MM.1S (cell line): ENCODE results near the gene CLTA.
"Not testable (repeated sequence)": the region's sequence is repeated elsewhere in the genome, so short reads cannot be mapped to it uniquely, and the experiment has no call there.

Source experiments
- EZH2 ChIP-seq: fragments of 300-600 bp; sonication (generic); optimal IDR thresholded peaks from 2 replicates; pipeline ENCODE3; 2017; ENCODE audit warnings: low read depth, mild to moderate bottlenecking, antibody characterized with exemption, low read length, mixed read lengths
- EZH2phosphoT487 ChIP-seq: fragments of 300-600 bp; sonication (generic); IDR thresholded peaks from 2 replicates; pipeline ENCODE4 v1.6.1; 2018; ENCODE audit warnings: antibody characterized with exemption, low read length
- TF ChIP-seq, protein P1 (sequence below): fragments of 300-600 bp; sonication (generic); IDR thresholded peaks from 2 replicates; pipeline ENCODE4 v1.5.1; 2016; ENCODE audit warnings: antibody characterized with exemption, low read length, mixed read lengths

DNA sequence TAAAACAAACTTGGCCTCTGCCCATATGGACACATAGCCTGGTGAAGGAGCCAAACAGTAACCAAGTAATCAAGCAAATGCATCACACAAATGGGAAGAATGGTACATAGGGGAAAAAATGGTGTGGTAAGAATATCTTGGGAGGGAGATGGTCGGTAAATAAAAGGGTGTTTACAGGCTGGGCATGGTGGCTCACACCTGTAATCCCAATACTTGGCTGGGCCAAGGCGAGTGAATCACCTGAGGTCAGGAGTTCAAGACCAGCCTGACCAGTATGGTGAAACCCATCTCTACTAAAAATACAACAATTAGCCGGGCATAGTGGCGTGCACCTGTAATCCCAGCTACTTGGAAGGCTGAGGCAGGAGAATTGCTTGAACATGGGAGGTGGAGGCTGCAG lies 31.2 kb upstream of the CLTA start:
- TF ChIP-seq, protein P1, sequence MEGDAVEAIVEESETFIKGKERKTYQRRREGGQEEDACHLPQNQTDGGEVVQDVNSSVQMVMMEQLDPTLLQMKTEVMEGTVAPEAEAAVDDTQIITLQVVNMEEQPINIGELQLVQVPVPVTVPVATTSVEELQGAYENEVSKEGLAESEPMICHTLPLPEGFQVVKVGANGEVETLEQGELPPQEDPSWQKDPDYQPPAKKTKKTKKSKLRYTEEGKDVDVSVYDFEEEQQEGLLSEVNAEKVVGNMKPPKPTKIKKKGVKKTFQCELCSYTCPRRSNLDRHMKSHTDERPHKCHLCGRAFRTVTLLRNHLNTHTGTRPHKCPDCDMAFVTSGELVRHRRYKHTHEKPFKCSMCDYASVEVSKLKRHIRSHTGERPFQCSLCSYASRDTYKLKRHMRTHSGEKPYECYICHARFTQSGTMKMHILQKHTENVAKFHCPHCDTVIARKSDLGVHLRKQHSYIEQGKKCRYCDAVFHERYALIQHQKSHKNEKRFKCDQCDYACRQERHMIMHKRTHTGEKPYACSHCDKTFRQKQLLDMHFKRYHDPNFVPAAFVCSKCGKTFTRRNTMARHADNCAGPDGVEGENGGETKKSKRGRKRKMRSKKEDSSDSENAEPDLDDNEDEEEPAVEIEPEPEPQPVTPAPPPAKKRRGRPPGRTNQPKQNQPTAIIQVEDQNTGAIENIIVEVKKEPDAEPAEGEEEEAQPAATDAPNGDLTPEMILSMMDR, result not testable (repeated sequence)
- TF ChIP-seq EZH2, EZH2phosphoT487: not testable (repeated sequence)
